Keratinocyte (primary cell): Measurements from ENCODE around the gene OPRL1. TPM values are rescaled to one million over a fixed set of nuclear protein-coding genes. Genes with fewer than 3 reads are reported as not detected.

ENCODE experiments used
- DNase-seq: peaks from one replicate; pipeline ENCODE4 v3.0.0-alpha.2; 2011; ENCODE audit warnings: low read depth, missing footprints, low spot score
- FAIRE-seq: peaks from 2 replicates; lab custom pipeline; 2011; peaks lifted over from hg19 to GRCh38; lab: Jason Lieb, UNC
- H2AFZ ChIP-seq: 2 replicates; pipeline ENCODE4 v1.6.0; 2012; ENCODE audit warnings: low read length, control low read depth, inconsistent platforms; ENCODE audit not compliant: control insufficient read depth
- H3K27ac ChIP-seq: 2 replicates; pipeline ENCODE4 v1.5.1; 2011; ENCODE audit warnings: low read length; ENCODE audit not compliant: control insufficient read depth, insufficient read depth
- H3K27me3 ChIP-seq: 3 replicates; pipeline ENCODE4 v1.6.0; 2011; ENCODE audit warnings: low read length; ENCODE audit not compliant: control insufficient read depth, insufficient read depth; ENCODE audit errors: extremely low read depth
- H3K36me3 ChIP-seq, 2 experiments: 2 replicates in 1 of 2; 3 replicates in 1 of 2; pipeline ENCODE4 v1.5.1; 2011; ENCODE audit warnings: low read length in 2 of 2, mild to moderate bottlenecking in 1 of 2; ENCODE audit not compliant: control insufficient read depth in 2 of 2, insufficient read depth in 2 of 2; ENCODE audit errors: extremely low read depth in 1 of 2
- H3K4me1 ChIP-seq: 3 replicates; pipeline ENCODE4 v1.5.1; 2011; ENCODE audit warnings: low read length; ENCODE audit not compliant: control insufficient read depth, insufficient read depth; ENCODE audit errors: extremely low read depth
- H3K4me2 ChIP-seq: 3 replicates; pipeline ENCODE4 v1.6.0; 2011; ENCODE audit warnings: low read depth, low read length; ENCODE audit not compliant: control insufficient read depth, insufficient read depth; ENCODE audit errors: extremely low read depth
- H3K4me3 ChIP-seq, 3 experiments: fragments of 200-600 bp in 1 of 3; sonication (generic) in 1 of 3; 2 replicates in 2 of 3; 3 replicates in 1 of 3; pipeline ENCODE4 v1.5.1; 2011 to 2016; ENCODE audit warnings: low read length in 3 of 3, mild to moderate bottlenecking in 3 of 3, control low read depth in 2 of 3, inconsistent platforms in 1 of 3, low read depth in 1 of 3, mixed read lengths in 1 of 3, mixed run types in 1 of 3, moderate library complexity in 1 of 3; ENCODE audit not compliant: control insufficient read depth in 2 of 3, insufficient read depth in 2 of 3; ENCODE audit errors: extremely low read depth in 1 of 3
- H3K79me2 ChIP-seq: 2 replicates; pipeline ENCODE4 v1.6.0; 2012; ENCODE audit warnings: low read length; ENCODE audit not compliant: control insufficient read depth, insufficient read depth
- H3K9ac ChIP-seq: 3 replicates; pipeline ENCODE4 v1.6.0; 2011; ENCODE audit warnings: low read length; ENCODE audit not compliant: control insufficient read depth, insufficient read depth; ENCODE audit errors: extremely low read depth
- H3K9me1 ChIP-seq: 3 replicates; pipeline ENCODE4 v1.6.0; 2011; ENCODE audit warnings: low read length; ENCODE audit not compliant: control insufficient read depth, insufficient read depth; ENCODE audit errors: extremely low read depth
- H3K9me3 ChIP-seq: 2 replicates; pipeline ENCODE4 v1.5.1; 2012; ENCODE audit warnings: low read depth, low read length; ENCODE audit not compliant: control insufficient read depth
- H4K20me1 ChIP-seq: 3 replicates; pipeline ENCODE4 v1.6.0; 2011; ENCODE audit warnings: low read length; ENCODE audit not compliant: control insufficient read depth, insufficient read depth; ENCODE audit errors: extremely low read depth
- EZH2 ChIP-seq: IDR thresholded peaks from one replicate; pipeline ENCODE4 v1.6.1; 2012; ENCODE audit warnings: inconsistent platforms, mild to moderate bottlenecking, low read length, moderate library complexity
- dilution Hi-C: fragments of 300-500 bp; cut with MboI; formaldehyde crosslinking; loops from one replicate; pipeline ENCODE4 v1.7.0; 2020; ENCODE audit warnings: low sequenced_read_pairs; ENCODE audit not compliant: extremely low pct_ligation_motif_present
- polyA plus RNA-seq, 5 experiments: library from polyadenylated mRNA; depleted of rRNA in 3 of 5; stranded (reverse) in 3 of 5; stranded (forward) in 1 of 5; unstranded in 1 of 5; fragments of >200 nt; gene quantifications; 1 replicate in 1 of 5; 2 replicates in 3 of 5; 3 replicates in 1 of 5; pipeline versions ENCODE4 v1.2.1 to v1.2.3, GENCODE V29; 2011 to 2012; ENCODE audit warnings: missing spikeins in 2 of 5, low read depth in 1 of 5, low replicate concordance in 1 of 5
- TF ChIP-seq, protein P1 (sequence below), 3 experiments: IDR thresholded peaks in 1 of 3; conservative IDR thresholded peaks in 1 of 3; optimal IDR thresholded peaks in 1 of 3; 2 replicates in 2 of 3; 3 replicates in 1 of 3; pipeline versions ENCODE3 to v1.5.1; 2011; ENCODE audit warnings: low read length in 3 of 3, mild to moderate bottlenecking in 3 of 3, moderate library complexity in 2 of 3, control low read depth in 1 of 3, inconsistent platforms in 1 of 3; ENCODE audit not compliant: insufficient read depth in 2 of 3; ENCODE audit errors: extremely low read depth in 1 of 3

OPRL1 gene
- polyA plus RNA-seq, 1 donor (not counting 4 experiments of a cell fraction or from before 2014, with no cell fraction given), result 0.25 TPM

DNA sequence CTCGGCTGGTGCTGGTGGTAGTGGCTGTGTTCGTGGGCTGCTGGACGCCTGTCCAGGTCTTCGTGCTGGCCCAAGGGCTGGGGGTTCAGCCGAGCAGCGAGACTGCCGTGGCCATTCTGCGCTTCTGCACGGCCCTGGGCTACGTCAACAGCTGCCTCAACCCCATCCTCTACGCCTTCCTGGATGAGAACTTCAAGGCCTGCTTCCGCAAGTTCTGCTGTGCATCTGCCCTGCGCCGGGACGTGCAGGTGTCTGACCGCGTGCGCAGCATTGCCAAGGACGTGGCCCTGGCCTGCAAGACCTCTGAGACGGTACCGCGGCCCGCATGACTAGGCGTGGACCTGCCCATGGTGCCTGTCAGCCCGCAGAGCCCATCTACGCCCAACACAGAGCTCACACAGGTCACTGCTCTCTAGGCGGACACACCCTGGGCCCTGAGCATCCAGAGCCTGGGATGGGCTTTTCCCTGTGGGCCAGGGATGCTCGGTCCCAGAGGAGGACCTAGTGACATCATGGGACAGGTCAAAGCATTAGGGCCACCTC is 18.7 kb downstream of the OPRL1 start:
- H3K4me3 ChIP-seq, result no peak overlapping the region
- no peak overlapping the region for H3K4me2 ChIP-seq
- no peaks in the 10 kb centered on the region for H4K20me1 ChIP-seq
- no peak for FAIRE-seq
- DNase-seq, result no peak
- H2AFZ ChIP-seq, result no peak overlapping the region
- H3K36me3 ChIP-seq, result no peaks in the 10 kb centered on the region
- H3K27me3 ChIP-seq, result peaks cover 34% of the 10 kb centered on the region
- dilution Hi-C loops, result no loop called here
- no peak for TF ChIP-seq EZH2
- TF ChIP-seq, protein P1, sequence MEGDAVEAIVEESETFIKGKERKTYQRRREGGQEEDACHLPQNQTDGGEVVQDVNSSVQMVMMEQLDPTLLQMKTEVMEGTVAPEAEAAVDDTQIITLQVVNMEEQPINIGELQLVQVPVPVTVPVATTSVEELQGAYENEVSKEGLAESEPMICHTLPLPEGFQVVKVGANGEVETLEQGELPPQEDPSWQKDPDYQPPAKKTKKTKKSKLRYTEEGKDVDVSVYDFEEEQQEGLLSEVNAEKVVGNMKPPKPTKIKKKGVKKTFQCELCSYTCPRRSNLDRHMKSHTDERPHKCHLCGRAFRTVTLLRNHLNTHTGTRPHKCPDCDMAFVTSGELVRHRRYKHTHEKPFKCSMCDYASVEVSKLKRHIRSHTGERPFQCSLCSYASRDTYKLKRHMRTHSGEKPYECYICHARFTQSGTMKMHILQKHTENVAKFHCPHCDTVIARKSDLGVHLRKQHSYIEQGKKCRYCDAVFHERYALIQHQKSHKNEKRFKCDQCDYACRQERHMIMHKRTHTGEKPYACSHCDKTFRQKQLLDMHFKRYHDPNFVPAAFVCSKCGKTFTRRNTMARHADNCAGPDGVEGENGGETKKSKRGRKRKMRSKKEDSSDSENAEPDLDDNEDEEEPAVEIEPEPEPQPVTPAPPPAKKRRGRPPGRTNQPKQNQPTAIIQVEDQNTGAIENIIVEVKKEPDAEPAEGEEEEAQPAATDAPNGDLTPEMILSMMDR (optimal IDR thresholded peaks at IDR 0.05 in 1 of 3, IDR thresholded peaks at IDR 0.05 in 1 of 3, conservative IDR thresholded peaks at IDR 0.05 in 1 of 3; ENCODE audit: extremely low read depth in 1 of 3, insufficient read depth in 2 of 3, low read length in 3 of 3), result no peak
- no peaks in the 10 kb centered on the region for H3K9me3 ChIP-seq
- H3K9me1 ChIP-seq, result no peaks in the 10 kb centered on the region
- no peak overlapping the region for H3K27ac ChIP-seq
- no peak overlapping the region for H3K9ac ChIP-seq
- no peaks in the 10 kb centered on the region for H3K4me1 ChIP-seq
- H3K79me2 ChIP-seq, result no peaks in the 10 kb centered on the region

DNA sequence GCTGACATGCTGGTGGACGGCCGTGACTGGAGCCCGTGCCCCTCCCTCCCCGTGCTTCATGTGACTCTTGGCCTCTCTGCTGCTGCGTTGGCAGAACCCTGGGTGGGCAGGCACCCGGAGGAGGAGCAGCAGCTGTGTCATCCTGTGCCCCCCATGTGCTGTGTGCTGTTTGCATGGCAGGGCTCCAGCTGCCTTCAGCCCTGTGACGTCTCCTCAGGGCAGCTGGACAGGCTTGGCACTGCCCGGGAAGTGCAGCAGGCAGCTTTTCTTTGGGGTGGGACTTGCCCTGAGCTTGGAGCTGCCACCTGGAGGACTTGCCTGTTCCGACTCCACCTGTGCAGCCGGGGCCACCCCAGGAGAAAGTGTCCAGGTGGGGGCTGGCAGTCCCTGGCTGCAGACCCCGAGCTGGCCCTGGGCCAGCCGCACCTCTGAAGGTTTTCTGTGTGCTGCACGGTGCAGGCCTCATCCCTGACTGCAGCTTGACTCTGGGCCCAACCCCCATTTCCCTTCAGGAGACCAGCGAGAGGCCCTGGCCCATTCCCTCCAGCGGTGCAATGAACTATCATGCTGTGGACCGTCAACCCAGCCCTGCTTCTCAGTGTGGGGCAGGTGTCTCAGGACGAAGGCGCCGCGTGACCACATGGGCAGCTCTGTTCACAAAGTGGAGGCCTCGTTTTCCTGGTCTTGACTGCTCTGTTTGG is 19.4 kb downstream of the OPRL1 start:
- DNase-seq, result no peak
- no peak overlapping the region for H2AFZ ChIP-seq
- H4K20me1 ChIP-seq, result no peaks in the 10 kb centered on the region
- dilution Hi-C loops, result no loop called here
- H3K27ac ChIP-seq, result no peak overlapping the region
- H3K4me2 ChIP-seq, result no peak overlapping the region
- no peak overlapping the region for H3K9ac ChIP-seq
- H3K36me3 ChIP-seq, result no peaks in the 10 kb centered on the region
- TF ChIP-seq EZH2, result no peak
- TF ChIP-seq, protein P1 (optimal IDR thresholded peaks at IDR 0.05 in 1 of 3, IDR thresholded peaks at IDR 0.05 in 1 of 3, conservative IDR thresholded peaks at IDR 0.05 in 1 of 3; ENCODE audit: extremely low read depth in 1 of 3, insufficient read depth in 2 of 3, low read length in 3 of 3), result no peak
- no peak for FAIRE-seq
- no peaks in the 10 kb centered on the region for H3K9me1 ChIP-seq
- no peaks in the 10 kb centered on the region for H3K9me3 ChIP-seq
- no peak overlapping the region for H3K4me3 ChIP-seq
- peaks cover 40% of the 10 kb centered on the region for H3K27me3 ChIP-seq
- no peaks in the 10 kb centered on the region for H3K4me1 ChIP-seq
- no peaks in the 10 kb centered on the region for H3K79me2 ChIP-seq
